Measurements from ENCODE around the gene ELOVL6. TPM values are rescaled to one million over a fixed set of nuclear protein-coding genes. Genes with fewer than 3 reads are reported as not detected.

Gene ELOVL6
- total RNA-seq, 1 donor from 2014 or later = 7.3 TPM

- Mint-ChIP-seq H3K36me3 (ENCODE audit: unreplicated experiment) (peaks cover 2% of the 10 kb centered on the region), H3K4me3 (ENCODE audit: unreplicated experiment) (no peak overlapping the region), H3K9me3 (ENCODE audit: unreplicated experiment) (no peaks in the 10 kb centered on the region), H3K4me1 (ENCODE audit: unreplicated experiment) (peaks cover 20% of the 10 kb centered on the region), H3K27me3 (ENCODE audit: unreplicated experiment) (no peaks in the 10 kb centered on the region), H3K27ac (ENCODE audit: unreplicated experiment) (no peak overlapping the region)
- no peak for DNase-seq (ENCODE audit: extremely low spot score, unreplicated experiment)
- TF ChIP-seq CTCF (IDR thresholded peaks at IDR 0.05) = no peak
Observed at GRCh38 chr4:110058677-110059076, 139.7 kb downstream of the ELOVL6 start.

- no peak overlapping the region for H3K4me3 Mint-ChIP-seq (ENCODE audit: unreplicated experiment)
- DNase-seq (ENCODE audit: extremely low spot score, unreplicated experiment) = no peak
- no peaks in the 10 kb centered on the region for H3K9me3 Mint-ChIP-seq (ENCODE audit: unreplicated experiment)
- H3K27ac Mint-ChIP-seq (ENCODE audit: unreplicated experiment) = no peak overlapping the region
- H3K4me1 Mint-ChIP-seq (ENCODE audit: unreplicated experiment) = peaks cover 29% of the 10 kb centered on the region
- H3K27me3 Mint-ChIP-seq (ENCODE audit: unreplicated experiment) = no peaks in the 10 kb centered on the region
- H3K36me3 Mint-ChIP-seq (ENCODE audit: unreplicated experiment) = peaks cover 2% of the 10 kb centered on the region
- TF ChIP-seq CTCF (IDR thresholded peaks at IDR 0.05) = no peak
Observed at GRCh38 chr4:110055158-110055768, 143.2 kb downstream of the ELOVL6 start.

GRCh38 chr4:110049951-110050925 is 148.2 kb downstream of the ELOVL6 start:
- Mint-ChIP-seq H3K36me3 (ENCODE audit: unreplicated experiment) (no peaks in the 10 kb centered on the region), H3K27ac (ENCODE audit: unreplicated experiment) (peak overlapping the region; percentile 40), H3K27me3 (ENCODE audit: unreplicated experiment) (no peaks in the 10 kb centered on the region), H3K9me3 (ENCODE audit: unreplicated experiment) (no peaks in the 10 kb centered on the region), H3K4me3 (ENCODE audit: unreplicated experiment) (no peak overlapping the region), H3K4me1 (ENCODE audit: unreplicated experiment) (peaks cover 17% of the 10 kb centered on the region)
- peak; percentile 88 for TF ChIP-seq CTCF (IDR thresholded peaks at IDR 0.05)
- no peak for DNase-seq (ENCODE audit: extremely low spot score, unreplicated experiment)

GRCh38 chr4:110046588-110047049 is 151.8 kb downstream of the ELOVL6 start:
- Mint-ChIP-seq H3K36me3 (ENCODE audit: unreplicated experiment) (no peaks in the 10 kb centered on the region), H3K4me1 (ENCODE audit: unreplicated experiment) (peaks cover 41% of the 10 kb centered on the region), H3K4me3 (ENCODE audit: unreplicated experiment) (no peak overlapping the region), H3K9me3 (ENCODE audit: unreplicated experiment) (no peaks in the 10 kb centered on the region), H3K27ac (ENCODE audit: unreplicated experiment) (no peak overlapping the region), H3K27me3 (ENCODE audit: unreplicated experiment) (no peaks in the 10 kb centered on the region)
- DNase-seq (ENCODE audit: extremely low spot score, unreplicated experiment) = no peak
- TF ChIP-seq CTCF (IDR thresholded peaks at IDR 0.05) = no peak
